Articular chondrocyte of knee joint (primary cell): ENCODE data around the gene ARHGAP31. TPM values are rescaled to one million over a fixed set of nuclear protein-coding genes. Genes with fewer than 3 reads are reported as not detected.

Experiments used
- small RNA-seq: library from RNA; depleted of rRNA; stranded (forward); fragments of <200 nt; gene quantifications from one replicate; pipeline ENCODE3, GENCODE V24; 2012
- total RNA-seq: library from RNA; depleted of rRNA; stranded (reverse); fragments of >200 nt; gene quantifications from 2 replicates; pipeline ENCODE4 v1.2.3, GENCODE V29; 2012

The ARHGAP31 gene, protein sequence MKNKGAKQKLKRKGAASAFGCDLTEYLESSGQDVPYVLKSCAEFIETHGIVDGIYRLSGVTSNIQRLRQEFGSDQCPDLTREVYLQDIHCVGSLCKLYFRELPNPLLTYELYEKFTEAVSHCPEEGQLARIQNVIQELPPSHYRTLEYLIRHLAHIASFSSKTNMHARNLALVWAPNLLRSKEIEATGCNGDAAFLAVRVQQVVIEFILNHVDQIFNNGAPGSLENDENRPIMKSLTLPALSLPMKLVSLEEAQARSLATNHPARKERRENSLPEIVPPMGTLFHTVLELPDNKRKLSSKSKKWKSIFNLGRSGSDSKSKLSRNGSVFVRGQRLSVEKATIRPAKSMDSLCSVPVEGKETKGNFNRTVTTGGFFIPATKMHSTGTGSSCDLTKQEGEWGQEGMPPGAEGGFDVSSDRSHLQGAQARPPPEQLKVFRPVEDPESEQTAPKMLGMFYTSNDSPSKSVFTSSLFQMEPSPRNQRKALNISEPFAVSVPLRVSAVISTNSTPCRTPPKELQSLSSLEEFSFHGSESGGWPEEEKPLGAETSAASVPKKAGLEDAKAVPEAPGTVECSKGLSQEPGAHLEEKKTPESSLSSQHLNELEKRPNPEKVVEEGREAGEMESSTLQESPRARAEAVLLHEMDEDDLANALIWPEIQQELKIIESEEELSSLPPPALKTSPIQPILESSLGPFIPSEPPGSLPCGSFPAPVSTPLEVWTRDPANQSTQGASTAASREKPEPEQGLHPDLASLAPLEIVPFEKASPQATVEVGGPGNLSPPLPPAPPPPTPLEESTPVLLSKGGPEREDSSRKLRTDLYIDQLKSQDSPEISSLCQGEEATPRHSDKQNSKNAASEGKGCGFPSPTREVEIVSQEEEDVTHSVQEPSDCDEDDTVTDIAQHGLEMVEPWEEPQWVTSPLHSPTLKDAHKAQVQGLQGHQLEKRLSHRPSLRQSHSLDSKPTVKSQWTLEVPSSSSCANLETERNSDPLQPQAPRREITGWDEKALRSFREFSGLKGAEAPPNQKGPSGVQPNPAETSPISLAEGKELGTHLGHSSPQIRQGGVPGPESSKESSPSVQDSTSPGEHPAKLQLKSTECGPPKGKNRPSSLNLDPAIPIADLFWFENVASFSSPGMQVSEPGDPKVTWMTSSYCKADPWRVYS (N-terminal part only)
- 25.3 and 35.8 TPM in 2 replicates for total RNA-seq

DNA sequence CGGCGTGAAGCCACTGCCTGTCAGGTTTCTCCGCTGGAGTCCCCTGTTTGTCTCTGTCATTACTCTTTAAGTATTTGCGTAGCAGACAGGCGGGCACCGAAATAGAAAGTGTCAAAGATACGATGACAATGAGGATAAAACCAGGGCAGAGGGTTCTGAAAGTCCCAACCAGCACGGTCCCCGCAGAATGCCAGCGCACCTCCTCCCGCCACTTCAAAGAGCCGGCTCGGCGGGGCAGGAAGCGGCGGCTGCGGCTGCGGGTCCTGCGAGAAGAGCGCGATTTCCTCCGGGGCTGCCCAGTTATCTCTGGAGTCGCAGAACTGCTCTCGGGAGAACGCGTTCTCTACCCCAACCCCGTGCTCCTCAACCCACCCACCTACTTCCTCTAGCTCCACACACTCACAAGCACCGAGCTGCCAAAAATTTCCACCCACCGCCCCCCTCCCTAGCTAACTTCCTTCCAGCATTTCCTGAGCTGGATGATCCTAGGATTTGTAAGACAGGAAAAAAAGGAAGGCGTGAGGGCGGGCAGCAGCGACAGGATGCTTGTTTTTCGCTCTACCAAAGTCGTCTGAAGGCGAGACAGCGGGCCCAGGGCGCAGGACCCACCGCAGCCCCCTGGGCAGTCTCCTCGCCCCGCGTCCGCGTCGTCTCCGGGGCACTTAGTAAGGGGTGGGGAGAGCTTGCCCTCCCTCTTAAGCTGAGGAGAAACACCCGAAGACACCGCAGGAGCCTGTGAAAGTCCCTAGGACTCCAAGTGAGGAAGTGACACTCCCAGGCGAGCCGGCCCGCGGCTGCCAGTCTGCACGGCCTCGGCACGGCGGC, at the start of gene ARHGAP31:
TSS of gene ARHGAP31 (plus strand) at position 513 of the 825 bp plus-strand sequence. CDS start 522 bp downstream, outside the sequence.

DNA sequence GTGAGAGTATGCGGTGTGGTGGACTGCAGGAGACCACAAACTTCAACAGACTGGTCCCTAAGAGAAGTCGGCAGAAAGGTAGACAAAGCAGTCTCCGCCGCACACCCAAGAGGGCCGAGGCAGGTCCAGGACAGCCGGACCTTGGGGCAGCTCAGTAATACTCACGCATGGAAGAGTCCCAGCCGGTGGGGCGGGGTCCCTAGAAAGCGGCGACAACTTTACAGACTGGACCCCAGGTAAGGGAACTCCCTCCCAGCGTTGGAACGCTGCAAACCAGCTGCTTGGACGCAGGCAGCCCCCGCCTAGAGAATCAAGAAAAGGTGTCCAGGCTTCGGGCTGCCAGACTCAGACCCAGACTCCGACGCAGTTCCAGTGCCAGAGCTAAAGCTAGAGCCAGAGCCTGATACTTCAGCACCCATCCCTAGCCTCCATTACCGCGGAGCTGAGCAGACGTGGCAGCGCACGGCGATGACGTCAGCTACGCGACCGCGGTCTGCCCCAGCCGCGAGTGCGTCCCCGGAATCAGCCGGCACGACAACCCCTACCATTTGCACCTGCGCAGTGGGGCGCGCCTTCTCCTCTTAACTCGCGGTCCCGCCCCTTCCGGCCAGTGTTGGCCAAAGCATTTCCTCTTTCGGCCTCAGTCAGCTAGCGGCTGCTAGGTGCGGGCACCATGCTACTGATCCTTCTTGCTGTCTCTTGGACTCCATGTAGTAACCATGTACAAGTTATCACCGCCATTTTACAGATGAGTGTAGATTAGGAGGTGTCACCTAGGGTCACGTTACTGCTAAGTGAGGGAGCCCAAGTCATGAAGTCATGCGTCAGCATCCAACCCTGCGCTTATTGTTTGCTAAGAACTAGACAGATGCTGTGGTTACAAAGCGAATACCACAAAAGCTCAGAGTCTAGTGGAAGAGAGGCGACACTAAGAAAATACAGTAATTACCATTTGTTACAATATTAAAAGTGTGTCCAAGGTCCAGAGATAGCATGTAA, 169.3 kb downstream of the ARHGAP31 start, which contains the start of gene TMEM39A:
TSS of gene TMEM39A (minus strand) at position 445 of the 999 bp plus-strand sequence. CDS start 1,541 bp downstream, outside the sequence.

Small RNA genes lying within 50 kb of the gene (small RNA-seq; reads per million reads assigned to genes)
- not detected for gene RNU6-1127P

Other genes with a start within 250 kb of the ARHGAP31 start
- gene TEX55, start 148.2 kb upstream of the ARHGAP31 start, total RNA-seq = not detected in 2 replicates
- gene UPK1B, start 120.8 kb upstream of the ARHGAP31 start, total RNA-seq = under 0.01 and 0.43 TPM in 2 replicates
- 27.4 and 34.9 TPM in 2 replicates for gene B4GALT4, start 53.5 kb upstream of the ARHGAP31 start, total RNA-seq
- 62.6 and 78.3 TPM in 2 replicates for gene TMEM39A, start 169.2 kb downstream of the ARHGAP31 start, total RNA-seq
- 16.1 and 21.1 TPM in 2 replicates for gene POGLUT1, start 174.6 kb downstream of the ARHGAP31 start, total RNA-seq
- 58.5 and 64.6 TPM in 2 replicates for gene TIMMDC1, start 204.2 kb downstream of the ARHGAP31 start, total RNA-seq